HepG2 (cell line): ENCODE measurements around the gene VAX1. TPM values are rescaled to one million over a fixed set of nuclear protein-coding genes. Genes with fewer than 3 reads are reported as not detected.
A peak's percentile ranks its signal among the peaks of the same experiment; 100 is the strongest.

Experiments
- ARNT2 ChIP-seq: sonication (generic); formaldehyde crosslinking; IDR thresholded peaks from 2 replicates; pipeline ENCODE4 v1.8.0; 2022; ENCODE audit warnings: mild to moderate bottlenecking, low read depth, missing genetic modification reagents, moderate library complexity
- CCDC6 ChIP-seq: sonication (generic); formaldehyde crosslinking; IDR thresholded peaks from 2 replicates; pipeline ENCODE4 v1.8.1; 2022; ENCODE audit warnings: mild to moderate bottlenecking, missing genetic modification reagents, moderate library complexity
- ESRRA ChIP-seq: sonication (generic); formaldehyde crosslinking; IDR thresholded peaks from 2 replicates; pipeline ENCODE4 v1.5.1; 2020; ENCODE audit warnings: mild to moderate bottlenecking, low read depth, missing genetic modification reagents
- GPN1 ChIP-seq: sonication (generic); formaldehyde crosslinking; IDR thresholded peaks from 2 replicates; pipeline ENCODE4 v1.5.1; 2020; ENCODE audit warnings: missing genetic modification reagents, borderline replicate concordance
- HNF4G ChIP-seq, 2 experiments: sonication (generic) in 1 of 2; formaldehyde crosslinking in 1 of 2; IDR thresholded peaks; 2 replicates each; pipeline versions ENCODE4 v1.4.0 to v1.6.1; 2011 to 2020; ENCODE audit warnings: borderline replicate concordance in 2 of 2, low read depth in 2 of 2, mild to moderate bottlenecking in 2 of 2, low read length in 1 of 2, missing genetic modification reagents in 1 of 2, moderate library complexity in 1 of 2
- HNRNPLL ChIP-seq: fragments of 200-400 bp; formaldehyde crosslinking; IDR thresholded peaks from 2 replicates; pipeline ENCODE4 v1.6.1; 2017; ENCODE audit warnings: mild to moderate bottlenecking, low read depth, low read length; ENCODE audit not compliant: poor library complexity, severe bottlenecking
- HOXA3 ChIP-seq: sonication (generic); formaldehyde crosslinking; IDR thresholded peaks from 2 replicates; pipeline ENCODE4 v1.5.0; 2020; ENCODE audit warnings: missing genetic modification reagents
- HOXA5 ChIP-seq: sonication (generic); formaldehyde crosslinking; IDR thresholded peaks from 2 replicates; pipeline ENCODE4 v1.4.0; 2020; ENCODE audit warnings: missing genetic modification reagents
- KDM2A ChIP-seq: sonication (generic); formaldehyde crosslinking; IDR thresholded peaks from 2 replicates; pipeline ENCODE4 v1.4.0; 2020; ENCODE audit warnings: low read depth, missing genetic modification reagents, borderline replicate concordance
- KLF9 ChIP-seq: IDR thresholded peaks from 2 replicates; pipeline ENCODE4 v1.6.1; 2016; ENCODE audit warnings: low read depth
- MXD1 ChIP-seq: sonication (generic); formaldehyde crosslinking; IDR thresholded peaks from 2 replicates; pipeline ENCODE4 v1.4.0; 2020; ENCODE audit warnings: mild to moderate bottlenecking, missing genetic modification reagents
- NCOA5 ChIP-seq: sonication (generic); formaldehyde crosslinking; IDR thresholded peaks from 2 replicates; pipeline ENCODE4 v1.4.0; 2020; ENCODE audit warnings: missing genetic modification reagents
- POLR2G ChIP-seq: fragments of 200-400 bp; formaldehyde crosslinking; IDR thresholded peaks from 2 replicates; pipeline ENCODE4 v1.6.1; 2018; ENCODE audit warnings: mild to moderate bottlenecking, low read depth, low read length, moderate library complexity
- SNAI1 ChIP-seq: sonication (generic); formaldehyde crosslinking; IDR thresholded peaks from 2 replicates; pipeline ENCODE4 v1.5.0; 2020; ENCODE audit warnings: mild to moderate bottlenecking, missing genetic modification reagents, borderline replicate concordance
- SPEN ChIP-seq: sonication (generic); formaldehyde crosslinking; IDR thresholded peaks from 2 replicates; pipeline ENCODE4 v1.5.1; 2020; ENCODE audit warnings: low read depth, mild to moderate bottlenecking, missing genetic modification reagents
- STAG1 ChIP-seq: sonication (generic); formaldehyde crosslinking; IDR thresholded peaks from 2 replicates; pipeline ENCODE4 v1.4.0; 2020; ENCODE audit warnings: missing genetic modification reagents
- STAT5B ChIP-seq: sonication (generic); formaldehyde crosslinking; IDR thresholded peaks from 2 replicates; pipeline ENCODE4 v1.4.0; 2020; ENCODE audit warnings: missing genetic modification reagents
- XRCC5 ChIP-seq: fragments of 200-400 bp; formaldehyde crosslinking; optimal IDR thresholded peaks from 2 replicates; pipeline ENCODE3; 2017; ENCODE audit warnings: mild to moderate bottlenecking, low read length
- ZFAT ChIP-seq: sonication (generic); formaldehyde crosslinking; conservative IDR thresholded peaks from 2 replicates; pipeline ENCODE4 v1.8.1; 2023; ENCODE audit warnings: missing genetic modification reagents, inconsistent platforms
- ZFP90 ChIP-seq: sonication (generic); formaldehyde crosslinking; IDR thresholded peaks from 2 replicates; pipeline ENCODE4 v1.8.0; 2022; ENCODE audit warnings: missing genetic modification reagents, mild to moderate bottlenecking, inconsistent platforms, borderline replicate concordance
- ZNF121 ChIP-seq: sonication (generic); formaldehyde crosslinking; IDR thresholded peaks from 2 replicates; pipeline ENCODE4 v1.5.0; 2020; ENCODE audit warnings: mild to moderate bottlenecking, missing genetic modification reagents
- ZNF180 ChIP-seq: sonication (generic); formaldehyde crosslinking; IDR thresholded peaks from 2 replicates; pipeline ENCODE4 v1.4.0; 2020; ENCODE audit warnings: low read depth, missing genetic modification reagents, borderline replicate concordance
- ZNF205 ChIP-seq: IDR thresholded peaks from 2 replicates; pipeline ENCODE4 v1.6.1; 2018; ENCODE audit warnings: missing biosample characterization, missing genetic modification reagents
- ZNF263 ChIP-seq: sonication (generic); formaldehyde crosslinking; IDR thresholded peaks from 2 replicates; pipeline ENCODE4 v1.4.0; 2020; ENCODE audit warnings: missing genetic modification reagents
- ZNF777 ChIP-seq: sonication (generic); formaldehyde crosslinking; IDR thresholded peaks from 2 replicates; pipeline ENCODE4 v1.4.0; 2020; ENCODE audit warnings: missing genetic modification reagents
- ZSCAN29 ChIP-seq: sonication (generic); formaldehyde crosslinking; conservative IDR thresholded peaks from 2 replicates; pipeline ENCODE4 v1.4.0; 2020; ENCODE audit warnings: mild to moderate bottlenecking, missing genetic modification reagents
- polyA plus RNA-seq, 8 experiments: library from polyadenylated mRNA; depleted of rRNA in 3 of 8; stranded (reverse) in 7 of 8; unstranded in 1 of 8; fragments of >200 nt; fragmentation: Illumina TruSeq in 4 of 8; extraction: Trizol in 4 of 8; gene quantifications; 2 replicates each; pipeline versions ENCODE4 v1.2.1 to v1.2.3, GENCODE V29; 2011 to 2016; ENCODE audit warnings: low read depth in 4 of 8, missing spikeins in 1 of 8, mixed read lengths in 1 of 8; ENCODE audit not compliant: insufficient read depth in 1 of 8
- total RNA-seq, 5 experiments: library from RNA; depleted of rRNA; stranded (reverse); fragments of >200 nt; fragmentation: Illumina TruSeq; extraction: Trizol; gene quantifications; 2 replicates each; pipeline ENCODE4 v1.2.3, GENCODE V29; 2016; ENCODE audit warnings: low read depth in 1 of 5

The VAX1 gene
- total and polyA plus RNA-seq, 2 of the 13 experiments (the other 11 are each of a cell fraction or from before 2014, with no cell fraction given) = not detected

- TF ChIP-seq SPEN (CRISPR knock-in tag) = 0 out of 2 replicates have a peak, but pooled peaks have one; percentile 27
- no peak for TF ChIP-seq POLR2G
- TF ChIP-seq ZNF121 (CRISPR knock-in tag) = peak; percentile 69; the same call in 1 of the 2 replicates
- TF ChIP-seq CCDC6 (CRISPR knock-in tag) = no peak
- TF ChIP-seq HNF4G (IDR thresholded peaks at IDR 0.05; ENCODE audit: borderline replicate concordance, low read depth, low read length) = no peak
- TF ChIP-seq HNF4G (CRISPR knock-in tag; IDR thresholded peaks at IDR 0.05; ENCODE audit: borderline replicate concordance, low read depth) = no peak
- 0 out of 2 replicates have a peak, but pooled peaks have one; percentile 40 for TF ChIP-seq ZFP90 (CRISPR knock-in tag)
- TF ChIP-seq MXD1 = 0 out of 2 replicates have a peak, but pooled peaks have one; percentile 33
- no peak for TF ChIP-seq ZNF205 (CRISPR knock-in tag)
- no peak for TF ChIP-seq GPN1
- TF ChIP-seq ZFAT (CRISPR knock-in tag) = peak; percentile 89
- TF ChIP-seq ARNT2 = no peak
- TF ChIP-seq ZSCAN29 (CRISPR knock-in tag) = no peak
- peak; percentile 49 for TF ChIP-seq HNRNPLL
- 0 out of 2 replicates have a peak, but pooled peaks have one; percentile 17 for TF ChIP-seq HOXA3 (CRISPR knock-in tag)
- TF ChIP-seq KLF9 (CRISPR knock-in tag) = no peak
- TF ChIP-seq XRCC5 = peak; percentile 34
- TF ChIP-seq ZNF263 (CRISPR knock-in tag) = peak; percentile 62
- TF ChIP-seq ZNF180 (CRISPR knock-in tag) = no peak
- TF ChIP-seq ZNF777 = peak; percentile 93
- no peak for TF ChIP-seq ESRRA (CRISPR knock-in tag)
- TF ChIP-seq STAG1 = peak; percentile 79
- TF ChIP-seq STAT5B (CRISPR knock-in tag) = no peak
- no peak for TF ChIP-seq NCOA5 (CRISPR knock-in tag)
- TF ChIP-seq HOXA5 (CRISPR knock-in tag) = 0 out of 2 replicates have a peak, but pooled peaks have one; percentile 42
- TF ChIP-seq SNAI1 (CRISPR knock-in tag) = no peak
- TF ChIP-seq KDM2A (CRISPR knock-in tag) = 0 out of 2 replicates have a peak, but pooled peaks have one; percentile 32
These were observed 27.7 kb upstream of the VAX1 start (continued) for GRCh38 chr10:117165538-117166417.
